Endothelial cell of umbilical vein (primary cell): ENCODE measurements around the gene LRRC71. TPM values are rescaled to one million over a fixed set of nuclear protein-coding genes. Genes with fewer than 3 reads are reported as not detected.

Experiments
- BruUV-seq: library from RNA; stranded (reverse); fragments of 400-500 nt; replicated peaks from 2 replicates; lab custom pipeline; 2021; lab: Mats Ljungman, UMichigan
- CTCF ChIA-PET: fragments of 300-600, 350-600 bp; sonication (Branson Sonifier 250); formaldehyde crosslinking; loops from one replicate; lab custom pipeline; 2021; ENCODE audit warnings: antibody characterized with exemption, inconsistent platforms; lab: Charles Lee
- POLR2A ChIA-PET: fragments of 300-600, 350-600 bp; sonication (Branson Sonifier 250); formaldehyde crosslinking; loops from one replicate; lab custom pipeline; 2021; ENCODE audit warnings: antibody characterized with exemption, inconsistent platforms; lab: Charles Lee
- DNase-seq: peaks from one replicate; pipeline ENCODE4 v3.0.0-alpha.2; 2011; ENCODE audit warnings: low read depth, low spot score
- FAIRE-seq: peaks from 2 replicates; lab custom pipeline; 2011; peaks lifted over from hg19 to GRCh38; lab: Jason Lieb, UNC
- H2AFZ ChIP-seq: 2 replicates; pipeline ENCODE4 v1.6.0; 2012; ENCODE audit warnings: low read depth, low read length, control low read depth, inconsistent platforms
- H3K27ac ChIP-seq: 2 replicates; pipeline ENCODE4 v1.5.1; 2011; ENCODE audit warnings: low read depth, mild to moderate bottlenecking, control low read depth, low read length, moderate library complexity; ENCODE audit not compliant: insufficient read depth
- H3K27me3 ChIP-seq, 2 experiments: 2 replicates each; pipeline versions ENCODE4 v1.6.0 to v1.6.1; 2011; ENCODE audit warnings: low read length in 2 of 2, mixed read lengths in 1 of 2; ENCODE audit not compliant: control insufficient read depth in 2 of 2, insufficient read depth in 2 of 2
- H3K36me3 ChIP-seq, 2 experiments: 2 replicates in 1 of 2; 3 replicates in 1 of 2; pipeline ENCODE4 v1.5.1; 2011; ENCODE audit warnings: low read length in 2 of 2, mild to moderate bottlenecking in 1 of 2, moderate library complexity in 1 of 2; ENCODE audit not compliant: control insufficient read depth in 2 of 2, insufficient read depth in 2 of 2; ENCODE audit errors: extremely low read depth in 1 of 2
- H3K4me1 ChIP-seq: 3 replicates; pipeline ENCODE4 v1.5.1; 2011; ENCODE audit warnings: mild to moderate bottlenecking, low read length; ENCODE audit not compliant: control insufficient read depth, insufficient read depth; ENCODE audit errors: extremely low read depth
- H3K4me2 ChIP-seq: 2 replicates; pipeline ENCODE4 v1.6.1; 2011; ENCODE audit warnings: low read length, control low read depth, mixed read lengths; ENCODE audit not compliant: insufficient read depth
- H3K4me3 ChIP-seq, 3 experiments: fragments of 200-600 bp in 1 of 3; sonication (generic), shearing (Covaris generic) in 1 of 3; replicated peaks in 1 of 3; 2 replicates each; pipeline ENCODE4 v1.5.1; 2011 to 2016; ENCODE audit warnings: control low read depth in 3 of 3, low read length in 3 of 3, mild to moderate bottlenecking in 2 of 3, inconsistent platforms in 1 of 3, low read depth in 1 of 3, moderate library complexity in 1 of 3; ENCODE audit not compliant: insufficient read depth in 1 of 3
- H3K79me2 ChIP-seq: 2 replicates; pipeline ENCODE4 v1.6.0; 2012; ENCODE audit warnings: low read length, inconsistent platforms; ENCODE audit not compliant: control insufficient read depth, insufficient read depth
- H3K9ac ChIP-seq: replicated peaks from 2 replicates; pipeline ENCODE3; 2011; ENCODE audit warnings: low read length, control low read depth; ENCODE audit not compliant: insufficient read depth; ENCODE audit errors: extremely low read depth
- H3K9me1 ChIP-seq: replicated peaks from 3 replicates; pipeline ENCODE4 v1.6.0; 2011; ENCODE audit warnings: mild to moderate bottlenecking, low read length; ENCODE audit not compliant: control insufficient read depth, insufficient read depth; ENCODE audit errors: extremely low read depth
- H3K9me3 ChIP-seq: replicated peaks from 2 replicates; pipeline ENCODE4 v1.5.1; 2012; ENCODE audit warnings: low read length, inconsistent platforms; ENCODE audit not compliant: control insufficient read depth, insufficient read depth
- H4K20me1 ChIP-seq: replicated peaks from 2 replicates; pipeline ENCODE3; 2011; ENCODE audit warnings: mild to moderate bottlenecking, low read length; ENCODE audit not compliant: control insufficient read depth, insufficient read depth; ENCODE audit errors: extremely low read depth
- EZH2 ChIP-seq: IDR thresholded peaks from 2 replicates; pipeline ENCODE4 v1.6.1; 2012; ENCODE audit warnings: borderline replicate concordance, low read depth, mild to moderate bottlenecking, moderate library complexity, low read length, inconsistent platforms; ENCODE audit not compliant: severe bottlenecking
- FOS ChIP-seq: IDR thresholded peaks from 2 replicates; pipeline ENCODE4 v1.6.1; 2011; ENCODE audit warnings: mild to moderate bottlenecking, low read length, moderate library complexity, borderline replicate concordance; ENCODE audit not compliant: insufficient read depth
- MYC ChIP-seq: IDR thresholded peaks from one replicate; pipeline ENCODE4 v1.6.1; 2011; ENCODE audit warnings: mild to moderate bottlenecking, low read depth, low read length
- POLR2AphosphoS5 ChIP-seq: IDR thresholded peaks from 2 replicates; pipeline ENCODE4 v1.6.1; 2012; ENCODE audit warnings: low read depth, mild to moderate bottlenecking, control low read depth, low read length, moderate library complexity; ENCODE audit not compliant: insufficient read depth
- dilution Hi-C: fragments of 300-500 bp; cut with MboI; formaldehyde crosslinking; loops from one replicate; pipeline ENCODE4 v1.15.0; 2019; ENCODE audit warnings: low sequenced_read_pairs; ENCODE audit not compliant: extremely low pct_ligation_motif_present
- intact Hi-C: fragments of 100-400 bp; cut with micrococcal nuclease; formaldehyde crosslinking; loops from one replicate; pipeline ENCODE4 v1.10.0; 2022
- polyA plus RNA-seq, 4 experiments: library from polyadenylated mRNA; depleted of rRNA in 3 of 4; stranded (reverse) in 3 of 4; unstranded in 1 of 4; fragments of >200 nt; gene quantifications; 2 replicates each; pipeline versions ENCODE4 v1.2.1 to v1.2.3, GENCODE V29; 2011 to 2012; ENCODE audit warnings: missing spikeins in 1 of 4
- total RNA-seq: library from RNA; stranded (reverse); gene quantifications from 2 replicates; pipeline ENCODE4 v1.2.3, GENCODE V29; 2021
- TF ChIP-seq, protein P1 (sequence below): IDR thresholded peaks from 2 replicates; pipeline ENCODE4 v1.6.1; 2011; ENCODE audit not compliant: insufficient read depth, insufficient read length

LRRC71 gene
- total and polyA plus RNA-seq, 2 donors (not counting 3 experiments of a cell fraction or from before 2014, with no cell fraction given) = 0.35 to 0.66 TPM

DNA sequence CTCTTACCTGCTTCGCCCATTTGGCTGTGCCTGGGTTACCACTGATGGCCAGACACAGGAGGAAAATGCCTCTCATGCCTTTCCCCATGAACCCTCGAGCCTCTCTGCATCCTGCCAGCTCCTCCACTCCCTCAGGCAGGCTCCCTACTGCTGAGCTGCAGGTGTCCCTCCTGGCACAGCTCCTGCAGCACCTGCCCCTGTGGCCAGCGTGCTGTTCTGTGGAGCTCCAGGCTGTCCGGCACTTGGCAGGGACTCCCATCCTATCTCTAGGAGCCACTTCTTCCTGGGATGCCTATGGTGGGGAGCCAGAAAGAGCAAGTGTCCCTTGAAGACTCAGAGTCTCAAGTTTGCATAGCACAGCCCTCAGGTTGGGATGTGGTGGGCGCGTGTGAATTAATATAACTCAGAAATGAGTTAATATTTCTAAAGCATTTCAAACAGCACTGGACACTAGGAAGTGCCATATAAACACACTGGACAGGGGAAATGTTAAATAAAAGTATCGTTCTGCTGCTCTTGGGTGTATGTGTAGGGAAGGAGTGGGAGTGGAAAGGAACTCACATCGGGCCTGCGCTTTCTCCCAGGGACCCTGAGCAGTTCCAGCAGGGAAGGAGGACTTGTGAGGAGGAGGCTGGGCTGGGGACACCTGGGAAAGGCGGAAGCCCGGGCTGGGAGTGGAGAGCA, 2.7 kb downstream of the LRRC71 start:
- ChIA-PET POLR2A (no interaction called here), CTCF (interaction anchor here (1.0 to 11.2 kb wide), 6 partner anchors 31 to 234 kb away, joined by 3 to 312 read pairs (median 12); partner anchors contain the start of gene PEAR1)
- Histone ChIP-seq H3K9me1 (no peaks in the 10 kb centered on the region), H3K9me3 (no peaks in the 10 kb centered on the region), H4K20me1 (no peaks in the 10 kb centered on the region), H2AFZ (no peak overlapping the region), H3K4me2 (no peak overlapping the region), H3K27me3 (peaks cover 26 to 35% of the 10 kb centered on the region in 2 experiments), H3K9ac (no peak overlapping the region), H3K79me2 (no peaks in the 10 kb centered on the region), H3K4me3 (no peak overlapping the region), H3K36me3 (no peaks in the 10 kb centered on the region), H3K27ac (no peak overlapping the region), H3K4me1 (peaks cover 2% of the 10 kb centered on the region)
- no peak for FAIRE-seq
- intact Hi-C loops = no loop called here
- BruUV-seq = no TSS peak
- TF ChIP-seq FOS (no peak), POLR2AphosphoS5 (no peak), MYC (no peak), EZH2 (peak; percentile 20)
- TF ChIP-seq, protein P1, sequence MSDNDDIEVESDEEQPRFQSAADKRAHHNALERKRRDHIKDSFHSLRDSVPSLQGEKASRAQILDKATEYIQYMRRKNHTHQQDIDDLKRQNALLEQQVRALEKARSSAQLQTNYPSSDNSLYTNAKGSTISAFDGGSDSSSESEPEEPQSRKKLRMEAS = no peak
- dilution Hi-C loops = no loop called here
- DNase-seq = no peak
